ENCODE data around the gene SURF1.

DNA sequence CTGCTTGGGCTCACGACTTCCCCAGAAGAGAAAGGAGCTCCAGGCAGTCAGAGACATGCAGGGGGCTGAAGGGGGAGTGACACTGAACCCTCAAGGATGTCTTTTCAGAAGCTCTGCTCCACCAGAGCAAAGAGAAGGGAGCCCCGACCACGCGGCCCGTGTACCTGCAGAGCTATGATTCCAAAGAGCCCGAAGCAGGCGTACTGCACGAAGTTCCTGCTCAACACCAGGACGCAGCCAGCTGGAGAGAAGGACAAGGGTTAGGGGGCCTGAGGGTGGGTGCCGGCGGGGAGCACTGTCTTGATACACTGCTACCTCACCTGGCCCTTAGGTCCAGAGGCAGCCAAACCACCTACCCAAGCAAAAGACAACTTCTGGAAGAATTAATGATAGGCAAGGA is 10.1 kb upstream of the SURF1 start:
- no peak for TF ChIP-seq RAD21 (IDR thresholded peaks at IDR 0.05; ENCODE audit: low read depth)
- no peak for TF ChIP-seq CEBPB (IDR thresholded peaks at IDR 0.05)
- no peak for TF ChIP-seq ZBTB7A (IDR thresholded peaks at IDR 0.05; ENCODE audit: low read depth)
- TF ChIP-seq, protein P1, sequence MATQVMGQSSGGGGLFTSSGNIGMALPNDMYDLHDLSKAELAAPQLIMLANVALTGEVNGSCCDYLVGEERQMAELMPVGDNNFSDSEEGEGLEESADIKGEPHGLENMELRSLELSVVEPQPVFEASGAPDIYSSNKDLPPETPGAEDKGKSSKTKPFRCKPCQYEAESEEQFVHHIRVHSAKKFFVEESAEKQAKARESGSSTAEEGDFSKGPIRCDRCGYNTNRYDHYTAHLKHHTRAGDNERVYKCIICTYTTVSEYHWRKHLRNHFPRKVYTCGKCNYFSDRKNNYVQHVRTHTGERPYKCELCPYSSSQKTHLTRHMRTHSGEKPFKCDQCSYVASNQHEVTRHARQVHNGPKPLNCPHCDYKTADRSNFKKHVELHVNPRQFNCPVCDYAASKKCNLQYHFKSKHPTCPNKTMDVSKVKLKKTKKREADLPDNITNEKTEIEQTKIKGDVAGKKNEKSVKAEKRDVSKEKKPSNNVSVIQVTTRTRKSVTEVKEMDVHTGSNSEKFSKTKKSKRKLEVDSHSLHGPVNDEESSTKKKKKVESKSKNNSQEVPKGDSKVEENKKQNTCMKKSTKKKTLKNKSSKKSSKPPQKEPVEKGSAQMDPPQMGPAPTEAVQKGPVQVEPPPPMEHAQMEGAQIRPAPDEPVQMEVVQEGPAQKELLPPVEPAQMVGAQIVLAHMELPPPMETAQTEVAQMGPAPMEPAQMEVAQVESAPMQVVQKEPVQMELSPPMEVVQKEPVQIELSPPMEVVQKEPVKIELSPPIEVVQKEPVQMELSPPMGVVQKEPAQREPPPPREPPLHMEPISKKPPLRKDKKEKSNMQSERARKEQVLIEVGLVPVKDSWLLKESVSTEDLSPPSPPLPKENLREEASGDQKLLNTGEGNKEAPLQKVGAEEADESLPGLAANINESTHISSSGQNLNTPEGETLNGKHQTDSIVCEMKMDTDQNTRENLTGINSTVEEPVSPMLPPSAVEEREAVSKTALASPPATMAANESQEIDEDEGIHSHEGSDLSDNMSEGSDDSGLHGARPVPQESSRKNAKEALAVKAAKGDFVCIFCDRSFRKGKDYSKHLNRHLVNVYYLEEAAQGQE (IDR thresholded peaks at IDR 0.05; ENCODE audit: low read depth), result no peak
- TF ChIP-seq, protein P2, sequence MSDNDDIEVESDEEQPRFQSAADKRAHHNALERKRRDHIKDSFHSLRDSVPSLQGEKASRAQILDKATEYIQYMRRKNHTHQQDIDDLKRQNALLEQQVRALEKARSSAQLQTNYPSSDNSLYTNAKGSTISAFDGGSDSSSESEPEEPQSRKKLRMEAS (IDR thresholded peaks at IDR 0.05), result no peak
- TF ChIP-seq TCF12 (IDR thresholded peaks at IDR 0.05; ENCODE audit: low read depth), result no peak
- no peak for TF ChIP-seq FOXM1 (IDR thresholded peaks at IDR 0.05; ENCODE audit: borderline replicate concordance, low read depth)
- no peak for TF ChIP-seq EGR1 (IDR thresholded peaks at IDR 0.05)
- no peak for TF ChIP-seq TAF1 (IDR thresholded peaks at IDR 0.05; ENCODE audit: low read depth)

All from Ishikawa (cell line).